ENCODE results near the gene HAUS6. TPM values are rescaled to one million over a fixed set of nuclear protein-coding genes. Genes with fewer than 3 reads are reported as not detected.

The HAUS6 gene
- total and polyA plus RNA-seq, 2 of the 8 experiments (the other 6 are each of a cell fraction or from before 2014, with no cell fraction given): 11.7 to 52.4 TPM

DNA sequence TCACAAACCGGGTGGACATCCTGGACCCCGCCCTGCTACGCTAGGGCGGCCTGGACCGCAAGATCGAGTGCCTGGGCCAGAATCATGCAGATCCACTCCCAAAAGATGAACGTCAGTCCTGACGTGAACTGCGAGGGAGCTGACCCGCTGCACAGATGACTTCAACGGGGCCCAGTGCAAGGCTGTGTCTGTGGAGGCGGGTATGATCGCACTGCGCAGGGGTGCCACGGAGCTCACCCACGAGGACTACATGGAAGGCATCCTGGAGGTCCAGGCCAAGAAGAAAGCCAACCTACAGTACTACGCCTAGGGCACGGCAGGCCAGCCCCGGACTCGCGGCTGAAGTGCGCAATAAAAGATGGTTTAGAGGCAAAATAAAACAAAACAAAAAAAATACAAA, 74.9 kb downstream of the HAUS6 start (continued):
- TF ChIP-seq PHF8 (conservative IDR thresholded peaks at IDR 0.05; ENCODE audit: low read depth, low read length): no peak
- TF ChIP-seq EP300 (IDR thresholded peaks at IDR 0.05; ENCODE audit: borderline replicate concordance in 1 of 2, low read depth in 2 of 2, low read length in 2 of 2): no peak
- TF ChIP-seq ZNF274 (IDR thresholded peaks at IDR 0.05; ENCODE audit: borderline replicate concordance, extremely low read depth, low read length): no peak
- no peak for TF ChIP-seq NANOG (IDR thresholded peaks at IDR 0.05; ENCODE audit: insufficient read depth, low read depth, low read length, poor library complexity, severe bottlenecking)
- TF ChIP-seq SIRT6 (IDR thresholded peaks at IDR 0.05; ENCODE audit: low read length): no peak
- TF ChIP-seq CBX5 (IDR thresholded peaks at IDR 0.05; ENCODE audit: low read depth, low read length): no peak
